OCI-LY7 (cell line): ENCODE measurements around the gene DDX54. TPM values are rescaled to one million over a fixed set of nuclear protein-coding genes. Genes with fewer than 3 reads are reported as not detected.
A peak's percentile ranks its signal among the peaks of the same experiment; 100 is the strongest.

Experiments used
- BruUV-seq: library from RNA; stranded (reverse); fragments of 400-500 nt; replicated peaks from 2 replicates; lab custom pipeline; 2021; lab: Mats Ljungman, UMichigan
- CTCF ChIA-PET: fragments of 300-600 bp; sonication (Branson Sonifier 250); formaldehyde crosslinking; loops from one replicate; lab custom pipeline; 2022; ENCODE audit warnings: antibody characterized with exemption; ENCODE audit not compliant: unreplicated experiment; lab: Charles Lee
- POLR2A ChIA-PET: fragments of 300-600 bp; sonication (Branson Sonifier 250); formaldehyde crosslinking; loops from one replicate; lab custom pipeline; 2022; ENCODE audit warnings: antibody characterized with exemption; lab: Charles Lee
- DNase-seq: peaks from one replicate; pipeline ENCODE4 v3.0.0-alpha.2; 2015; ENCODE audit warnings: low spot score
- H2AFZ ChIP-seq: fragments of 200-600 bp; sonication (generic), shearing (Covaris generic); 2 replicates; pipeline ENCODE4 v1.6.1; 2014; ENCODE audit warnings: mild to moderate bottlenecking, antibody characterized with exemption, low read length, moderate library complexity
- H3K27ac ChIP-seq: fragments of 200-600 bp; sonication (generic); 2 replicates; pipeline ENCODE4 v1.5.1; 2014; ENCODE audit warnings: mixed run types, low read depth, mild to moderate bottlenecking, moderate library complexity, low read length, inconsistent platforms; ENCODE audit not compliant: poor library complexity, severe bottlenecking
- H3K36me3 ChIP-seq: fragments of 200-600 bp; sonication (generic); 2 replicates; pipeline ENCODE4 v1.6.1; 2014; ENCODE audit warnings: mild to moderate bottlenecking, antibody characterized with exemption, low read length, moderate library complexity, mixed read lengths; ENCODE audit not compliant: insufficient read depth
- H3K4me1 ChIP-seq: fragments of 200-600 bp; sonication (generic); 2 replicates; pipeline ENCODE4 v1.5.1; 2014; ENCODE audit warnings: mild to moderate bottlenecking, low read length; ENCODE audit not compliant: insufficient read depth, poor library complexity, severe bottlenecking
- H3K4me2 ChIP-seq: fragments of 200-600 bp; sonication (generic); 2 replicates; pipeline ENCODE4 v1.6.1; 2014; ENCODE audit warnings: mild to moderate bottlenecking, low read length
- H3K4me3 ChIP-seq: fragments of 200-600 bp; sonication (generic); 2 replicates; pipeline ENCODE4 v1.5.1; 2014; ENCODE audit warnings: mild to moderate bottlenecking, low read depth, low read length; ENCODE audit not compliant: poor library complexity, severe bottlenecking
- H3K79me2 ChIP-seq: fragments of 200-600 bp; sonication (generic); 2 replicates; pipeline ENCODE4 v1.6.1; 2016; ENCODE audit warnings: low read depth, mild to moderate bottlenecking, low read length, moderate library complexity, mixed read lengths; ENCODE audit not compliant: insufficient read depth
- H3K9me2 ChIP-seq: fragments of 200-600 bp; sonication (generic); 2 replicates; pipeline ENCODE4 v1.6.1; 2016; ENCODE audit warnings: mild to moderate bottlenecking, low read length, mixed read lengths; ENCODE audit not compliant: insufficient read depth
- H3K9me3 ChIP-seq: fragments of 200-600 bp; sonication (generic); 2 replicates; pipeline ENCODE4 v1.6.1; 2014; ENCODE audit warnings: mild to moderate bottlenecking, mixed run types, low read length, mixed read lengths
- H4K20me1 ChIP-seq: fragments of 200-600 bp; sonication (generic); 2 replicates; pipeline ENCODE4 v1.6.1; 2014; ENCODE audit warnings: mild to moderate bottlenecking, antibody characterized with exemption, low read length, moderate library complexity, mixed read lengths; ENCODE audit not compliant: insufficient read depth
- CTCF ChIP-seq: fragments of 200-600 bp; sonication (generic); conservative IDR thresholded peaks from 2 replicates; pipeline ENCODE4 v1.5.1; 2014; ENCODE audit warnings: mild to moderate bottlenecking, antibody characterized with exemption, low read length, moderate library complexity, mixed read lengths
- EZH2phosphoT487 ChIP-seq: fragments of 200-600 bp; sonication (generic); IDR thresholded peaks from 2 replicates; pipeline ENCODE4 v1.6.1; 2018; ENCODE audit warnings: low read depth, borderline replicate concordance, mild to moderate bottlenecking, mixed run types, antibody characterized with exemption, low read length, moderate library complexity, mixed read lengths
- intact Hi-C: fragments of 100-400 bp; cut with micrococcal nuclease; formaldehyde crosslinking; loops from one replicate; pipeline ENCODE4 v1.10.0; 2022; ENCODE audit not compliant: unreplicated experiment
- total RNA-seq, 2 experiments: library from RNA; depleted of rRNA in 1 of 2; stranded (reverse); fragments of >200 nt in 1 of 2; shearing (Covaris generic) in 1 of 2; gene quantifications; 2 replicates each; pipeline ENCODE4 v1.2.3, GENCODE V29; 2014 to 2022

DDX54 gene
- total RNA-seq, 2 experiments from 2014 or later, result 87.2 to 145 TPM

- Histone ChIP-seq H3K36me3 (peaks cover 81% of the 10 kb centered on the region), H3K4me3 (peak overlapping the region; percentile 57), H3K4me2 (peak overlapping the region; percentile 81), H3K9me2 (no peaks in the 10 kb centered on the region), H3K4me1 (peaks cover 61% of the 10 kb centered on the region), H4K20me1 (0 out of 2 replicates have a peak, but pooled peaks cover 6% of the 10 kb centered on the region), H2AFZ (no peak overlapping the region), H3K27ac (peak overlapping the region; percentile 87), H3K9me3 (peaks cover 6% of the 10 kb centered on the region), H3K79me2 (peaks cover 81% of the 10 kb centered on the region)
- TF ChIP-seq CTCF (peak; percentile 51), EZH2phosphoT487 (no peak)
- ChIA-PET CTCF (no interaction called here), POLR2A (interaction anchor here (2.2 kb wide), 1 partner anchor 8 kb away, joined by 10 read pairs; no protein-coding TSS in a partner anchor)
- BruUV-seq, result no TSS peak
- intact Hi-C loops, result loop anchor here (1.0 to 10.0 kb wide), 2 partner anchors 44 to 224 kb away; partner anchors contain the start of gene OAS1
- DNase-seq, result peak; percentile 89
Observed at GRCh38 chr12:113128802-113129663, 56.2 kb downstream of the DDX54 start.

GRCh38 chr12:113127791-113128199 is 57.5 kb downstream of the DDX54 start:
- ChIA-PET POLR2A (interaction anchor here (0.6 to 0.9 kb wide), 2 partner anchors 42 to 46 kb away, joined by 4 to 5 read pairs; no protein-coding TSS in a partner anchor), CTCF (no interaction called here)
- H3K4me1 ChIP-seq, result peaks cover 53% of the 10 kb centered on the region
- no peak overlapping the region for H2AFZ ChIP-seq
- BruUV-seq, result no TSS peak
- H3K4me2 ChIP-seq, result peak overlapping the region; percentile 81
- H3K27ac ChIP-seq, result peak overlapping the region; percentile 87
- no peak for DNase-seq
- intact Hi-C loops, result loop anchor here (10.0 kb wide), 1 partner anchor 223 kb away; the partner anchor contains the start of gene OAS1
- peaks cover 69% of the 10 kb centered on the region for H3K79me2 ChIP-seq
- peaks cover 18% of the 10 kb centered on the region for H3K9me3 ChIP-seq
- no peaks in the 10 kb centered on the region for H4K20me1 ChIP-seq
- no peaks in the 10 kb centered on the region for H3K9me2 ChIP-seq
- peak overlapping the region; percentile 57 for H3K4me3 ChIP-seq
- no peak for TF ChIP-seq CTCF
- no peak for TF ChIP-seq EZH2phosphoT487
- H3K36me3 ChIP-seq, result peaks cover 81% of the 10 kb centered on the region
